Endodermal cell (in vitro differentiated cells): Measurements from ENCODE around the gene RBM47. TPM values are rescaled to one million over a fixed set of nuclear protein-coding genes. Genes with fewer than 3 reads are reported as not detected.
A peak's percentile ranks its signal among the peaks of the same experiment; 100 is the strongest.

ENCODE experiments used
- DNase-seq: peaks from one replicate; pipeline ENCODE4 v3.0.0-alpha.2; 2017
- H3K27ac ChIP-seq: 2 replicates; pipeline ENCODE4 v1.5.1; 2013; ENCODE audit warnings: mild to moderate bottlenecking, low read depth, low read length, moderate library complexity
- H3K27me3 ChIP-seq: 2 replicates; pipeline ENCODE4 v1.6.1; 2013; ENCODE audit warnings: mild to moderate bottlenecking, low read length, moderate library complexity; ENCODE audit not compliant: insufficient read depth, control insufficient read depth, poor library complexity, severe bottlenecking
- H3K36me3 ChIP-seq: 2 replicates; pipeline ENCODE4 v1.7.0; 2013; ENCODE audit warnings: mild to moderate bottlenecking, low read length, moderate library complexity; ENCODE audit not compliant: control insufficient read depth, insufficient read depth
- H3K4me1 ChIP-seq: one replicate; pipeline ENCODE4 v1.7.0; 2013; ENCODE audit warnings: low read length; ENCODE audit not compliant: control insufficient read depth, insufficient read depth
- H3K4me3 ChIP-seq: 2 replicates; pipeline ENCODE4 v1.5.1; 2013; ENCODE audit warnings: mild to moderate bottlenecking, low read length, moderate library complexity
- H3K9ac ChIP-seq: 2 replicates; pipeline ENCODE4 v1.6.1; 2013; ENCODE audit warnings: mild to moderate bottlenecking, low read length, moderate library complexity; ENCODE audit not compliant: poor library complexity, severe bottlenecking; ENCODE audit errors: extremely low read depth
- H3K9me3 ChIP-seq: 2 replicates; pipeline ENCODE4 v1.6.1; 2013; ENCODE audit warnings: mild to moderate bottlenecking, low read length, moderate library complexity; ENCODE audit not compliant: control insufficient read depth
- H3K27ac Mint-ChIP-seq: 2 replicates; pipeline ENCODE4 v1.8.0; 2020; ENCODE audit warnings: mixed read lengths
- H3K27me3 Mint-ChIP-seq: 2 replicates; pipeline ENCODE4 v1.8.0; 2021; ENCODE audit warnings: mild to moderate bottlenecking, mixed read lengths; ENCODE audit not compliant: insufficient read depth
- H3K36me3 Mint-ChIP-seq: 2 replicates; pipeline ENCODE4 v1.8.0; 2020; ENCODE audit warnings: low read depth, mixed read lengths
- H3K4me1 Mint-ChIP-seq: 2 replicates; pipeline ENCODE4 v1.8.0; 2020; ENCODE audit warnings: mixed read lengths
- H3K4me3 Mint-ChIP-seq: 2 replicates; pipeline ENCODE4 v1.8.0; 2020; ENCODE audit warnings: mild to moderate bottlenecking, moderate library complexity, mixed read lengths
- H3K9me3 Mint-ChIP-seq: 2 replicates; pipeline ENCODE4 v1.8.0; 2020; ENCODE audit warnings: mild to moderate bottlenecking, mixed read lengths
- CTCF ChIP-seq: fragments of 200-600 bp; sonication (generic); conservative IDR thresholded peaks from 2 replicates; pipeline ENCODE4 v1.5.0; 2021; ENCODE audit warnings: antibody characterized with exemption, mild to moderate bottlenecking
- whole genome bisulfite sequencing, 2 experiments: methylation state at CpG; one replicate each; pipeline versions ENCODE4 v1.1.5 to v1.1.7; 2013; ENCODE audit warnings: missing lambda C conversion rate in 2 of 2, mixed read lengths in 1 of 2; ENCODE audit not compliant: insufficient coverage in 1 of 2, insufficient read length in 1 of 2; 5-methylcytosine and 5-hydroxymethylcytosine counted together
- total RNA-seq, 2 donors: library from RNA; stranded (reverse); fragmentation: NEBNext Ultra II Directional in 1 of 2; extraction: Animal tissue kit (Norgen Biotek cat#: 25700) in 1 of 2; gene quantifications; 2 replicates in 1 of 2; 3 replicates in 1 of 2; pipeline ENCODE4 v1.2.1, GENCODE V29; 2021

Gene RBM47
- total RNA-seq, 2 donors from 2014 or later, result 71.7 to 90.6 TPM

- no peak for TF ChIP-seq CTCF
- no peaks in the 10 kb centered on the region for H3K27me3 Mint-ChIP-seq
- no peak overlapping the region for H3K4me3 Mint-ChIP-seq
- H3K9me3 ChIP-seq, result peaks cover 16% of the 10 kb centered on the region
- H3K36me3 Mint-ChIP-seq, result peaks cover 11% of the 10 kb centered on the region
- no peak for DNase-seq
- peaks cover 12% of the 10 kb centered on the region for H3K9me3 Mint-ChIP-seq
- H3K4me3 ChIP-seq, result no peak overlapping the region
- no peak overlapping the region for H3K27ac Mint-ChIP-seq
- H3K9ac ChIP-seq, result no peak overlapping the region
- H3K27ac ChIP-seq, result no peak overlapping the region
- H3K4me1 Mint-ChIP-seq, result peaks cover 8% of the 10 kb centered on the region
- 91 to 97% methylated on average over 11 to 14 of the region's 14 CpGs for WGBS, 2 experiments
- H3K36me3 ChIP-seq, result peaks cover 9% of the 10 kb centered on the region
- peaks cover under 1% of the 10 kb centered on the region for H3K4me1 ChIP-seq
- H3K27me3 ChIP-seq, result no peaks in the 10 kb centered on the region
Measured at GRCh38 chr4:40570348-40571077, 59.2 kb downstream of the RBM47 start.

DNA sequence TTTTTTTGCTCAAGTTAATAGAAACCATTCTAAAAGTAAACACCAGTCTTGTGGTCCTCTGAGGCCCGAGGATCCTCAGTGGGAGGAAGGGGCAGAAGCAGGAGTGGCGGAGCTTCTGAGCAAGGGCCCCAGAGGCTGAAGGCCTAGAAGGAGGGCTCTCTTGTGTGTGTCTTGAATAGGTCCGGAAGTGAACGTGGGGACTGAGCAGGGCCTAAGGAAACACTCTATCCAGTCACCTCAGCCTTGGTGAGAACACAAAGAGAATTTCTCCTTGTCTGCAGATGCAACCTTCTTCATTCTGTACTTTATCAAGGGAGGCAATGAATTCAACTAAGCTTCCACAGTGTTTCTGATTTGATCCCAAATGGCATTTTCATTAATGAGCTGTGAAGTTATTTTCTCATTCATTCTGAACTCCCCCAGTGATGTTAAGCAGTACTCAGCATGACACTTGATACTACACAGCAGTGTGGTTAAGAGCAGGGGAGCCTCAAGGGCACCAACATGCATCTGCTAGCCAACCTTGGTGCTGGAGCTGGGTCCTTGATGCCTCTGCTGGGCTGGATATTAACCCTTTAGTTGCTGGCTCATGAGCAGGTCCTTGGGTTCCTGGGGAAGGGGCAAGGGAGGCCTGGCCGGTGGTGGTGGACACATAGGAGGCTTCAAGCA lies 64.7 kb downstream of the RBM47 start:
- H3K4me1 Mint-ChIP-seq, result peaks cover 37% of the 10 kb centered on the region
- peak; percentile 86 for DNase-seq
- Histone ChIP-seq H3K4me1 (no peaks in the 10 kb centered on the region), H3K9ac (no peak overlapping the region), H3K27ac (no peak overlapping the region), H3K27me3 (no peaks in the 10 kb centered on the region), H3K9me3 (peaks cover 1% of the 10 kb centered on the region), H3K4me3 (no peak overlapping the region), H3K36me3 (no peaks in the 10 kb centered on the region)
- peak overlapping the region; percentile 74 for H3K27ac Mint-ChIP-seq
- H3K27me3 Mint-ChIP-seq, result no peaks in the 10 kb centered on the region
- TF ChIP-seq CTCF, result no peak
- no peak overlapping the region for H3K4me3 Mint-ChIP-seq
- H3K36me3 Mint-ChIP-seq, result peaks cover 16% of the 10 kb centered on the region
- H3K9me3 Mint-ChIP-seq, result peaks cover 4% of the 10 kb centered on the region
- 13 to 48% methylated on average over 2 to 5 of the region's 5 CpGs for WGBS, 2 experiments

DNA sequence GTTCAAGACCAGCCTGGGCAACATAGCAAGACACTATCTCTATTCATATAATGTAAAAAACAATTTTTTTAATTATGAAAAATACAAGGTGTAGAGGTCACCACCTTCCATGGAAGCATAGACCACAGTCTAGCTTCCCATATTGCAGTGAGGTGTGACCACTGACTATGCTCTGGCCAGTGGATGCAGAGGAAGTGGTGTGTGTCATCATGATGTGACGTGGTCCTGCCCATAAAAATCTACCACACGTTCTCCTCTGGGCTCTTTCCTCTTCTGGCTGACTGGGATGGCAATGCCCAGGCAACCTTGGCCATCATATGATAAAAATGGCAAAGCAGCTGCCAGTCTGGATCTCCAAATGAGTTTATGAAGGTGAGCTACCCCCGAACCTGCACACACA lies 65.7 kb downstream of the RBM47 start:
- 76 to 89% methylated on average over 2 to 3 of the region's 3 CpGs for WGBS, 2 experiments
- no peaks in the 10 kb centered on the region for H3K36me3 ChIP-seq
- H3K9me3 ChIP-seq, result no peaks in the 10 kb centered on the region
- Mint-ChIP-seq H3K27me3 (no peaks in the 10 kb centered on the region), H3K9me3 (peaks cover 1% of the 10 kb centered on the region), H3K4me1 (peaks cover 41% of the 10 kb centered on the region), H3K36me3 (peaks cover 13% of the 10 kb centered on the region), H3K4me3 (no peak overlapping the region), H3K27ac (no peak overlapping the region)
- no peak for TF ChIP-seq CTCF
- no peak overlapping the region for H3K9ac ChIP-seq
- H3K27ac ChIP-seq, result no peak overlapping the region
- no peaks in the 10 kb centered on the region for H3K27me3 ChIP-seq
- no peaks in the 10 kb centered on the region for H3K4me1 ChIP-seq
- DNase-seq, result no peak
- H3K4me3 ChIP-seq, result no peak overlapping the region
